ENCODE measurements around the gene SLC15A1.
A peak's percentile ranks its signal among the peaks of the same experiment; 100 is the strongest.

SLC15A1 gene

DNA sequence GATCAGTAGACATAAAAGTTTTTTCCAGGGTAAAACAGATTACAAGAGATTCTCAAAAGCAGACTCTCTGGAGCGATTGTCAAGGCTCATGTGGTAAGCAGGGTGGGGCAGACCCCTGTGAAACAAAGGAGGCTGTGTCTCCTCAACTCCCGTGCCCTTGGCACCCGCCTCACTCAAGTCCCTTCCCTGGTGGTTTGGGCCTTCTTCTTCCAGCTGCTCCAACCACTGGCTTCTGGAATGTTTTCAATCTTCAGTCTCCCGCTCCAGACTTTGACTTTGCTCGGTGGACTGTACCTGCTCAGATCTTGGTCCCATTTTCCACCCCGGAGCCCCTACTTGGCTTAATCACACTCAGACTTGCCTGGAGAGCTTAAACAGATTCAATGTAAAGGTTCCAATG lies 100.7 kb downstream of the SLC15A1 start:
- H3K4me3 ChIP-seq (ENCODE audit: low read depth, low read length): no peak overlapping the region
- no peak for DNase-seq (ENCODE audit: low read depth)
- TF ChIP-seq, protein P1, sequence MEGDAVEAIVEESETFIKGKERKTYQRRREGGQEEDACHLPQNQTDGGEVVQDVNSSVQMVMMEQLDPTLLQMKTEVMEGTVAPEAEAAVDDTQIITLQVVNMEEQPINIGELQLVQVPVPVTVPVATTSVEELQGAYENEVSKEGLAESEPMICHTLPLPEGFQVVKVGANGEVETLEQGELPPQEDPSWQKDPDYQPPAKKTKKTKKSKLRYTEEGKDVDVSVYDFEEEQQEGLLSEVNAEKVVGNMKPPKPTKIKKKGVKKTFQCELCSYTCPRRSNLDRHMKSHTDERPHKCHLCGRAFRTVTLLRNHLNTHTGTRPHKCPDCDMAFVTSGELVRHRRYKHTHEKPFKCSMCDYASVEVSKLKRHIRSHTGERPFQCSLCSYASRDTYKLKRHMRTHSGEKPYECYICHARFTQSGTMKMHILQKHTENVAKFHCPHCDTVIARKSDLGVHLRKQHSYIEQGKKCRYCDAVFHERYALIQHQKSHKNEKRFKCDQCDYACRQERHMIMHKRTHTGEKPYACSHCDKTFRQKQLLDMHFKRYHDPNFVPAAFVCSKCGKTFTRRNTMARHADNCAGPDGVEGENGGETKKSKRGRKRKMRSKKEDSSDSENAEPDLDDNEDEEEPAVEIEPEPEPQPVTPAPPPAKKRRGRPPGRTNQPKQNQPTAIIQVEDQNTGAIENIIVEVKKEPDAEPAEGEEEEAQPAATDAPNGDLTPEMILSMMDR (IDR thresholded peaks at IDR 0.05; ENCODE audit: control insufficient read depth, extremely low read depth, insufficient read depth): no peak

DNA sequence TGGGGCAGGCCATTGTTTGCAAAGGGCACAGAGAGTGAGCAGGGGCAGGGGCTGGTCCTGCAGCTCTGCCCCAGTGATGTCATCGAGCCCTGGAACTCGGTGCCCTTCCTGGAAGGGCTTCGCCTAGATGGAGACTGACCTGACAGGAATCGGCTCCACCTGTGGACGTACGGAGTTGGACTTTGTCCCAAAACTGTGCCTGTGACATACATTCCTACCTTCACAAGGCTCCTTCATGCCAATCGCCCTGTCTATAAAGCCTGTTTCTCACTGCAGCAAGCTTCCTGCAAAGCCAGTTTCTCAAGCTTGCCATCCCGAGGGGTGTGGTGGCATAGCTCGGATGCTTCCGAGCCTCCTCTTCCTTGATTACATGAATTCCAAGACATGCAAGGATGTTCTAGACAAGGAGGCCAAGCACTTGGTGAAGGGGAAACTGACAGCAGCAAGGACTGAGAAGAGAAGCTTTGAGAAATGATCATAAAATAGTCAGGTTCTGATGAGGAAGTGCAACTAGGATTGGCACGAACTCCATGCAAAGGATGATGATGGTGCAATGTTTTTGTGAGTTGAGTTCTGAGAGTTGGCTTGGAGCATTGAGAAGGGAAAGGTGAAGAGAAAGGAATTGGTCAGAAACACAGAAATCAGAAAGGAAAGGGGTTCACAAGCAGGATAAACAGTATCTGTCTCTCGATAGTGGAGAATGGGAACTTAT lies 101.9 kb downstream of the SLC15A1 start:
- TF ChIP-seq, protein P1 (IDR thresholded peaks at IDR 0.05; ENCODE audit: control insufficient read depth, extremely low read depth, insufficient read depth): no peak
- no peak overlapping the region for H3K4me3 ChIP-seq (ENCODE audit: low read depth, low read length)
- peak; percentile 97 for DNase-seq (ENCODE audit: low read depth)

DNA sequence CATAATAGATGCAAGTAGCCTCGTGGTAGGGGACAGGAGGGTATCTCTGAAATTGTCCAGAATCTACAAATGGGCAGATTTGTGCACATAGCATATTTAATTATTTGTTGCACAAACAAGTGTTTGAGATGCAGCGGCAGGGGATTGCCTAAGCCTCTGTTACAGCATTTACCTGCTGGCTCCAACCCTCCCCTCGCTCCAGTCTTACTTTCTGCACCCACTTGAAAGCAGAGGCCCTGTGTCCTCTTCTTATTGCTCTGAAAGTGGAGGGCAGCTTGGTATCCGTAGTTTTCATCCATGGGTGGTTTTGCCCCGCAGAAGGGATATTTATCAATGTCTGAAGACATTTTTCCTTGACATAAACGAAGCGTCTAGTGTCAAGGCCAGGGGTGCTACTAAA lies 102.6 kb downstream of the SLC15A1 start:
- DNase-seq (ENCODE audit: low read depth): no peak
- TF ChIP-seq, protein P1 (IDR thresholded peaks at IDR 0.05; ENCODE audit: control insufficient read depth, extremely low read depth, insufficient read depth): no peak
- no peak overlapping the region for H3K4me3 ChIP-seq (ENCODE audit: low read depth, low read length)

DNA sequence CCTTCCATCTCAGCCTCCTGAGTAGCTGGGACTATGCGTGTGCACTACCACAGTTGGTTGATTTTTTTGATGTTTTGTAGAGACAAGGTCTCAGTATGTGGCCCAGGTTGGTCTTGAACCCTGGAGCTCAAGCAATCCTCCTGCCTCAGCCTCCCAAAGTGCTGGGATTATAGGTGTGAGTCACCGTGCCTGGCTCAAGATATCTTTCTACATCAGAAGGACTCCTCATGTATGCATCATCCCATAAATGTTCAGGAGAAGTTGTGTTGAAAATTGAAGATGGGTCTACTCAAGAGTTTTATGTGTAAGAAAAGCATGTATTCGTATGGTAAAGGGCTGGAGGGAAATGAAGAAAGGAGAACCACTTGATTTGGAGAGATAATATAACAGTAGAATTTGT lies 103.8 kb downstream of the SLC15A1 start:
- no peak for DNase-seq (ENCODE audit: low read depth)
- no peak overlapping the region for H3K4me3 ChIP-seq (ENCODE audit: low read depth, low read length)
- TF ChIP-seq, protein P1 (IDR thresholded peaks at IDR 0.05; ENCODE audit: control insufficient read depth, extremely low read depth, insufficient read depth): no peak

DNA sequence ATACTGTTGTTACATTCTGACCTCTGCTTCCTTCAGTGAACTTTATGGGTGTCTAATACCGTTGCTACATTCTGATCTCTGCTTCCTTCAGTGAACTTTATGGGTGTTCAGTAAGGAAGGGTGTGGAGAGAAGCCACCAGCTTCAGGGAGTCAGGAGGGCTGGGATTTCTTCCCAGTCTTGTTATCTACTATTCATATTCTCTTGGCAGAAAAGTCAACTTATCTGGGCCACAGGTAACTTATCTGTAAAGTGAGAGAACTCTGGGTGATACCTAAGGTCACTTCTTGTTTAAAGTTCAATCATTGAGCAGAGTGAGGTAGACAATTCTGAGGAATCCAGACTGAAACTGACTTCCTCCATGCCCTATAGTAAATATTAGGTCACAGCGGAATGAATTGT lies 104.3 kb downstream of the SLC15A1 start:
- TF ChIP-seq, protein P1 (IDR thresholded peaks at IDR 0.05; ENCODE audit: control insufficient read depth, extremely low read depth, insufficient read depth): no peak
- no peak for DNase-seq (ENCODE audit: low read depth)
- no peak overlapping the region for H3K4me3 ChIP-seq (ENCODE audit: low read depth, low read length)

DNA sequence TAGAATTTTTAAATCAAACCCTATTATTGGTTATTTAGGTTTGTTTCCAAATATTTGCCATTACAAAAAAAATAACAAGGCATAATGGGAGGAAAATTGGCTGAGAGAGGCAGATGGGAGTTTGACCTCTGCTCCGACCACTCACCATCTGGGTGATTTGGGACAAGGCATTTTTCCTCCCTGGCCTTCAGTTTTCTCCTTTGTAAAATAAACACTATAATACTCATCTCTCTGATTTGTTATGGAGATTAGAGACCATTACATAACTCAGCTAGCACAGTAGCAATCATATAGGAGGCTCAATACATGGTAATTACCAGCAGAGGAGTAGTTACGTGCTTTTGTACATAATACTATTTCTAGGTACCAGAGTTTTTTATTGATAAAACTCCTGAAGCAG lies 105.4 kb downstream of the SLC15A1 start:
- DNase-seq (ENCODE audit: low read depth): no peak
- TF ChIP-seq, protein P1 (IDR thresholded peaks at IDR 0.05; ENCODE audit: control insufficient read depth, extremely low read depth, insufficient read depth): no peak
- no peak overlapping the region for H3K4me3 ChIP-seq (ENCODE audit: low read depth, low read length)

DNA sequence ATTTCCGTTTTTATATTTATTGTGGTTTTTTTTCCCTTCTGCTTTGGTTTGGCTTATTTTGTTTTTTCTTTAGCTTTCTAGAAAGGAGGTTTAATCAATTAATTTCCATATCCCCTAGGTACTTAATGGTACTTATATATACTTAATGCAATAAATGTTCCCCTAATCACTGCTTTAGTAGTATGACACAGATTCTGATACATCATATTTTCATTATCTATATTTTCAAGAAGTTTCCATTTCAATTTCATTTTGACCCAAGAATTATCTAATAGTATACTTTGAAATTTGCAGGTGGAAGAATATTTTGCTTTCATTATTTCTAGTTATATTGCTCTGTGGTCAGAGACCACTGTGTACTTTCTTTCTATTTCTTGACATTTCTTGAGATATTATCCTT lies 109.0 kb downstream of the SLC15A1 start:
- H3K4me3 ChIP-seq (ENCODE audit: low read depth, low read length): no peak overlapping the region
- no peak for DNase-seq (ENCODE audit: low read depth)
- TF ChIP-seq, protein P1 (IDR thresholded peaks at IDR 0.05; ENCODE audit: control insufficient read depth, extremely low read depth, insufficient read depth): no peak
